ENCODE results near the gene CERS6. TPM values are rescaled to one million over a fixed set of nuclear protein-coding genes. Genes with fewer than 3 reads are reported as not detected.

Gene CERS6
- total and polyA plus RNA-seq, 10 of the 15 experiments (the other 5 are each of a cell fraction or from before 2014, with no cell fraction given) = 1.3 to 20.4 (median 14.1) TPM

DNA sequence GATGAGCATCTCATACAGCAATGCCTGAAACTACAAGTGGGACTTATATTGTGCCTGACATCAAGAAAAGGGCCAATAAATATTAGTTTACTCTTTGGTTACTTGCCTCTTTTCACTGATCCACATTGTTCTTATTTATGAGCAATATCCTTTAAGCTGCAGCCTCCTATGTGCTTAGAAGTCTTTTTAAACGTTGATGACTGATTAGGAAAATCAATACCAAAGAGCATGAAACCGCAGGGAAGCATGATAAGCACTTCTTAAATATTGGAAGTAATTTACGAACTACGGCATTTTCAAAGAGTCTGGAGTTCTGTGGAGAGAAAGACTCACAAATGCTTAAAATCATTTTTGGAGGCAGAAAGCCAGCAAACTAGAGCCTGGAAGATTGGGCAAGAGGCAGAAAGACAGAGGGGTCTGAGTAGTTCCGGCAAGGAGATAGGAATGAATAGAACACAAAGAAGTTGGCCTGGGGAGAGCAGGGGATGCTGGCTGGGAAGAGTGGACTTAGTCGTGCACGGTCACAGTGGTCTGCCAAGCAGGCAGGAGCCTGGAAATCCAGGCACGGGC is 223.8 kb downstream of the CERS6 start:
- CTCF ChIA-PET = no interaction called here
- WGBS (ENCODE audit: insufficient coverage, insufficient replicate concordance, low lambda C conversion rate, missing lambda C conversion rate) = 98% methylated on average over 8 of the region's 8 CpGs
- TF ChIP-seq, protein P1, sequence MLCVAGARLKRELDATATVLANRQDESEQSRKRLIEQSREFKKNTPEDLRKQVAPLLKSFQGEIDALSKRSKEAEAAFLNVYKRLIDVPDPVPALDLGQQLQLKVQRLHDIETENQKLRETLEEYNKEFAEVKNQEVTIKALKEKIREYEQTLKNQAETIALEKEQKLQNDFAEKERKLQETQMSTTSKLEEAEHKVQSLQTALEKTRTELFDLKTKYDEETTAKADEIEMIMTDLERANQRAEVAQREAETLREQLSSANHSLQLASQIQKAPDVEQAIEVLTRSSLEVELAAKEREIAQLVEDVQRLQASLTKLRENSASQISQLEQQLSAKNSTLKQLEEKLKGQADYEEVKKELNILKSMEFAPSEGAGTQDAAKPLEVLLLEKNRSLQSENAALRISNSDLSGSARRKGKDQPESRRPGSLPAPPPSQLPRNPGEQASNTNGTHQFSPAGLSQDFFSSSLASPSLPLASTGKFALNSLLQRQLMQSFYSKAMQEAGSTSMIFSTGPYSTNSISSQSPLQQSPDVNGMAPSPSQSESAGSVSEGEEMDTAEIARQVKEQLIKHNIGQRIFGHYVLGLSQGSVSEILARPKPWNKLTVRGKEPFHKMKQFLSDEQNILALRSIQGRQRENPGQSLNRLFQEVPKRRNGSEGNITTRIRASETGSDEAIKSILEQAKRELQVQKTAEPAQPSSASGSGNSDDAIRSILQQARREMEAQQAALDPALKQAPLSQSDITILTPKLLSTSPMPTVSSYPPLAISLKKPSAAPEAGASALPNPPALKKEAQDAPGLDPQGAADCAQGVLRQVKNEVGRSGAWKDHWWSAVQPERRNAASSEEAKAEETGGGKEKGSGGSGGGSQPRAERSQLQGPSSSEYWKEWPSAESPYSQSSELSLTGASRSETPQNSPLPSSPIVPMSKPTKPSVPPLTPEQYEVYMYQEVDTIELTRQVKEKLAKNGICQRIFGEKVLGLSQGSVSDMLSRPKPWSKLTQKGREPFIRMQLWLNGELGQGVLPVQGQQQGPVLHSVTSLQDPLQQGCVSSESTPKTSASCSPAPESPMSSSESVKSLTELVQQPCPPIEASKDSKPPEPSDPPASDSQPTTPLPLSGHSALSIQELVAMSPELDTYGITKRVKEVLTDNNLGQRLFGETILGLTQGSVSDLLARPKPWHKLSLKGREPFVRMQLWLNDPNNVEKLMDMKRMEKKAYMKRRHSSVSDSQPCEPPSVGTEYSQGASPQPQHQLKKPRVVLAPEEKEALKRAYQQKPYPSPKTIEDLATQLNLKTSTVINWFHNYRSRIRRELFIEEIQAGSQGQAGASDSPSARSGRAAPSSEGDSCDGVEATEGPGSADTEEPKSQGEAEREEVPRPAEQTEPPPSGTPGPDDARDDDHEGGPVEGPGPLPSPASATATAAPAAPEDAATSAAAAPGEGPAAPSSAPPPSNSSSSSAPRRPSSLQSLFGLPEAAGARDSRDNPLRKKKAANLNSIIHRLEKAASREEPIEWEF (IDR thresholded peaks at IDR 0.05; ENCODE audit: insufficient replicate concordance, low read depth, low read length) = no peak
- TF ChIP-seq, protein P2, sequence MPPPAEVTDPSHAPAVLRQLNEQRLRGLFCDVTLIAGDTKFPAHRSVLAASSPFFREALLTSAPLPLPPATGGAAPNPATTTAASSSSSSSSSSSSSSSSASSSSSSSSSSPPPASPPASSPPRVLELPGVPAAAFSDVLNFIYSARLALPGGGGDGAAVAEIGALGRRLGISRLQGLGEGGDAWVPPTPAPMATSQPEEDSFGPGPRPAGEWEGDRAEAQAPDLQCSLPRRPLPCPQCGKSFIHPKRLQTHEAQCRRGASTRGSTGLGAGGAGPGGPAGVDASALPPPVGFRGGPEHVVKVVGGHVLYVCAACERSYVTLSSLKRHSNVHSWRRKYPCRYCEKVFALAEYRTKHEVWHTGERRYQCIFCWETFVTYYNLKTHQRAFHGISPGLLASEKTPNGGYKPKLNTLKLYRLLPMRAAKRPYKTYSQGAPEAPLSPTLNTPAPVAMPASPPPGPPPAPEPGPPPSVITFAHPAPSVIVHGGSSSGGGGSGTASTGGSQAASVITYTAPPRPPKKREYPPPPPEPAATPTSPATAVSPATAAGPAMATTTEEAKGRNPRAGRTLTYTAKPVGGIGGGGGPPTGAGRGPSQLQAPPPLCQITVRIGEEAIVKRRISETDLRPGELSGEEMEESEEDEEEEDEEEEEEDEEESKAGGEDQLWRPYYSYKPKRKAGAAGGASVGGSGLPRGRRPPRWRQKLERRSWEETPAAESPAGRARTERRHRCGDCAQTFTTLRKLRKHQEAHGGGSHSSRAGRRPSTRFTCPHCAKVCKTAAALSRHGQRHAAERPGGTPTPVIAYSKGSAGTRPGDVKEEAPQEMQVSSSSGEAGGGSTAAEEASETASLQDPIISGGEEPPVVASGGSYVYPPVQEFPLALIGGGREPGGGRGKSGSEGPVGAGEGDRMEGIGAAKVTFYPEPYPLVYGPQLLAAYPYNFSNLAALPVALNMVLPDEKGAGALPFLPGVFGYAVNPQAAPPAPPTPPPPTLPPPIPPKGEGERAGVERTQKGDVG (CRISPR knock-in tag; IDR thresholded peaks at IDR 0.05) = no peak
- TF ChIP-seq POU2F2 (IDR thresholded peaks at IDR 0.05; ENCODE audit: borderline replicate concordance, low read depth, low read length) = no peak
- TF ChIP-seq EP300 (IDR thresholded peaks at IDR 0.05; ENCODE audit: borderline replicate concordance in 1 of 2, control insufficient read depth in 1 of 2, low read depth in 2 of 2, low read length in 2 of 2) = no peak
- no peak for TF ChIP-seq BMI1 (IDR thresholded peaks at IDR 0.05; ENCODE audit: borderline replicate concordance)
- TF ChIP-seq, protein P3, sequence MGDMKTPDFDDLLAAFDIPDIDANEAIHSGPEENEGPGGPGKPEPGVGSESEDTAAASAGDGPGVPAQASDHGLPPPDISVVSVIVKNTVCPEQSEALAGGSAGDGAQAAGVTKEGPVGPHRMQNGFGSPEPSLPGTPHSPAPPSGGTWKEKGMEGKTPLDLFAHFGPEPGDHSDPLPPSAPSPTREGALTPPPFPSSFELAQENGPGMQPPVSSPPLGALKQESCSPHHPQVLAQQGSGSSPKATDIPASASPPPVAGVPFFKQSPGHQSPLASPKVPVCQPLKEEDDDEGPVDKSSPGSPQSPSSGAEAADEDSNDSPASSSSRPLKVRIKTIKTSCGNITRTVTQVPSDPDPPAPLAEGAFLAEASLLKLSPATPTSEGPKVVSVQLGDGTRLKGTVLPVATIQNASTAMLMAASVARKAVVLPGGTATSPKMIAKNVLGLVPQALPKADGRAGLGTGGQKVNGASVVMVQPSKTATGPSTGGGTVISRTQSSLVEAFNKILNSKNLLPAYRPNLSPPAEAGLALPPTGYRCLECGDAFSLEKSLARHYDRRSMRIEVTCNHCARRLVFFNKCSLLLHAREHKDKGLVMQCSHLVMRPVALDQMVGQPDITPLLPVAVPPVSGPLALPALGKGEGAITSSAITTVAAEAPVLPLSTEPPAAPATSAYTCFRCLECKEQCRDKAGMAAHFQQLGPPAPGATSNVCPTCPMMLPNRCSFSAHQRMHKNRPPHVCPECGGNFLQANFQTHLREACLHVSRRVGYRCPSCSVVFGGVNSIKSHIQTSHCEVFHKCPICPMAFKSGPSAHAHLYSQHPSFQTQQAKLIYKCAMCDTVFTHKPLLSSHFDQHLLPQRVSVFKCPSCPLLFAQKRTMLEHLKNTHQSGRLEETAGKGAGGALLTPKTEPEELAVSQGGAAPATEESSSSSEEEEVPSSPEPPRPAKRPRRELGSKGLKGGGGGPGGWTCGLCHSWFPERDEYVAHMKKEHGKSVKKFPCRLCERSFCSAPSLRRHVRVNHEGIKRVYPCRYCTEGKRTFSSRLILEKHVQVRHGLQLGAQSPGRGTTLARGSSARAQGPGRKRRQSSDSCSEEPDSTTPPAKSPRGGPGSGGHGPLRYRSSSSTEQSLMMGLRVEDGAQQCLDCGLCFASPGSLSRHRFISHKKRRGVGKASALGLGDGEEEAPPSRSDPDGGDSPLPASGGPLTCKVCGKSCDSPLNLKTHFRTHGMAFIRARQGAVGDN (IDR thresholded peaks at IDR 0.05) = no peak
- no peak for TF ChIP-seq MYB (IDR thresholded peaks at IDR 0.05; ENCODE audit: borderline replicate concordance, low read depth, low read length)
- TF ChIP-seq NFXL1 (IDR thresholded peaks at IDR 0.05; ENCODE audit: borderline replicate concordance) = no peak
- no peak for TF ChIP-seq ATF7 (IDR thresholded peaks at IDR 0.05; ENCODE audit: low read depth)

More for the DNA sequence above, 223.8 kb downstream of the CERS6 start:
- FAIRE-seq (no peak), DNase-seq (ENCODE audit: low read depth, low spot score) (no peak), ATAC-seq (no peak)
- no peaks in the 10 kb centered on the region; a peak in 1 of 4 replicates for H3K36me3 ChIP-seq (ENCODE audit: control insufficient read depth in 2 of 2, insufficient read depth in 2 of 2, low read length in 1 of 2)
- in situ Hi-C loops (cut with MboI) = no loop called here
- POLR2A ChIA-PET = no interaction called here
- H3K9me3 ChIP-seq (replicated peaks; ENCODE audit: control insufficient read depth, insufficient read depth, low read length) = no peaks in the 10 kb centered on the region
- H4K20me1 ChIP-seq (ENCODE audit: control insufficient read depth, insufficient read depth) = no peaks in the 10 kb centered on the region
- H3K4me2 ChIP-seq (ENCODE audit: control insufficient read depth, insufficient read depth) = no peak overlapping the region
- RAD21 ChIA-PET (ENCODE audit: unreplicated experiment) = no interaction called here
- H3K27me3 ChIP-seq (replicated peaks in 1 of 2; ENCODE audit: control insufficient read depth in 2 of 2, insufficient read depth in 2 of 2, low read length in 1 of 2) = no peaks in the 10 kb centered on the region
- no peak overlapping the region for H2AFZ ChIP-seq (ENCODE audit: control insufficient read depth, low read depth, low read length)
- H3K4me1 ChIP-seq (ENCODE audit: control insufficient read depth, insufficient read depth, low read length) = no peaks in the 10 kb centered on the region
- no peaks in the 10 kb centered on the region; the same call in 1 of the 2 replicates for H3K79me2 ChIP-seq (ENCODE audit: control insufficient read depth, insufficient read depth, low read length)
- no TSS peak for BruUV-seq (replicated peaks)
- SMC1A ChIA-PET (ENCODE audit: uncharacterized antibody, unreplicated experiment) = interaction anchor here (0.7 kb wide), 1 partner anchor 317 kb away, joined by 3 read pairs; no protein-coding TSS in a partner anchor
- H3K9ac ChIP-seq (ENCODE audit: control insufficient read depth, insufficient read depth, low read length) = no peak overlapping the region
- no peak overlapping the region for H3K4me3 ChIP-seq
- H3K27ac ChIP-seq (ENCODE audit: control insufficient read depth, insufficient read depth) = no peak overlapping the region
- intact Hi-C loops (cut with micrococcal nuclease; ENCODE audit: unreplicated experiment) = no loop called here

Data from GM12878 (cell line).